GM12878 (cell line): Measurements from ENCODE around the gene DNAJC5. TPM values are rescaled to one million over a fixed set of nuclear protein-coding genes. Genes with fewer than 3 reads are reported as not detected.

Experiments
- ATAC-seq: fragments of 200-7000 bp; cut with Tn5 transposase; 3 replicates; pipeline ENCODE4 v1.9.1; 2020; ENCODE audit warnings: mild to moderate bottlenecking, moderate library complexity
- BruUV-seq: library from RNA; stranded (reverse); fragments of 400-500 nt; replicated peaks from 2 replicates; lab custom pipeline; 2021; lab: Mats Ljungman, UMichigan
- CTCF ChIA-PET: fragments of 300-600 bp; sonication (Branson Sonifier 250); formaldehyde crosslinking; extraction: SDS; loops from one replicate; lab custom pipeline; 2021; ENCODE audit warnings: inconsistent platforms; lab: Yijun Ruan, JAX
- POLR2A ChIA-PET: fragments of 350-600 bp; formaldehyde crosslinking; extraction: SDS; loops from one replicate; lab custom pipeline; 2021; ENCODE audit warnings: inconsistent platforms; lab: Charles Lee
- RAD21 ChIA-PET: fragments of 300-600 bp; sonication (Branson Sonifier 250); formaldehyde crosslinking; loops from one replicate; lab custom pipeline; 2023; ENCODE audit warnings: antibody characterized with exemption; ENCODE audit not compliant: unreplicated experiment; lab: Charles Lee
- SMC1A ChIA-PET: fragments of 300-600 bp; sonication (Branson Sonifier 250); formaldehyde crosslinking; loops from one replicate; lab custom pipeline; 2023; ENCODE audit not compliant: unreplicated experiment, uncharacterized antibody; lab: Charles Lee
- DNase-seq: peaks from one replicate; pipeline ENCODE4 v3.0.0-alpha.2; 2011; ENCODE audit warnings: low read depth, low spot score
- FAIRE-seq: peaks from 3 replicates; lab custom pipeline; 2011; peaks lifted over from hg19 to GRCh38; lab: Jason Lieb, UNC
- H2AFZ ChIP-seq: 2 replicates; pipeline ENCODE4 v1.6.0; 2011; ENCODE audit warnings: low read depth, low read length, control low read depth; ENCODE audit not compliant: control insufficient read depth
- H3K27ac ChIP-seq: 2 replicates; pipeline ENCODE4 v1.5.1; 2011; ENCODE audit warnings: control low read depth; ENCODE audit not compliant: control insufficient read depth, insufficient read depth
- H3K27me3 ChIP-seq, 2 experiments: replicated peaks in 1 of 2; 2 replicates each; pipeline versions ENCODE4 v1.6.0 to v1.6.1; 2011; ENCODE audit warnings: low read length in 1 of 2; ENCODE audit not compliant: control insufficient read depth in 2 of 2, insufficient read depth in 2 of 2
- H3K36me3 ChIP-seq, 2 experiments: 2 replicates each; pipeline ENCODE4 v1.5.1; 2011; ENCODE audit warnings: low read length in 1 of 2; ENCODE audit not compliant: control insufficient read depth in 2 of 2, insufficient read depth in 2 of 2
- H3K4me1 ChIP-seq: 2 replicates; pipeline ENCODE4 v1.6.1; 2011; ENCODE audit warnings: mild to moderate bottlenecking, low read length, moderate library complexity, mixed read lengths; ENCODE audit not compliant: control insufficient read depth, insufficient read depth
- H3K4me2 ChIP-seq: 2 replicates; pipeline ENCODE4 v1.6.0; 2011; ENCODE audit warnings: control low read depth; ENCODE audit not compliant: control insufficient read depth, insufficient read depth
- H3K4me3 ChIP-seq: fragments of 200-600 bp; sonication (generic); 2 replicates; pipeline ENCODE4 v1.5.1; 2016
- H3K79me2 ChIP-seq: 2 replicates; pipeline ENCODE4 v1.6.0; 2011; ENCODE audit warnings: low read length; ENCODE audit not compliant: control insufficient read depth, insufficient read depth
- H3K9ac ChIP-seq: 2 replicates; pipeline ENCODE4 v1.8.0; 2011; ENCODE audit warnings: low read length, control low read depth, mixed read lengths; ENCODE audit not compliant: control insufficient read depth, insufficient read depth
- H3K9me3 ChIP-seq: replicated peaks from 3 replicates; pipeline ENCODE4 v1.5.1; 2011; ENCODE audit warnings: mild to moderate bottlenecking, low read length; ENCODE audit not compliant: control insufficient read depth, insufficient read depth
- H4K20me1 ChIP-seq: 2 replicates; pipeline ENCODE4 v1.6.0; 2011; ENCODE audit not compliant: control insufficient read depth, insufficient read depth
- CUX1 ChIP-seq: IDR thresholded peaks from 2 replicates; pipeline ENCODE4 v1.6.1; 2012; ENCODE audit warnings: improper control_type of control experiment, low read depth, low read length; ENCODE audit not compliant: insufficient replicate concordance
- JUND ChIP-seq: IDR thresholded peaks from 2 replicates; pipeline ENCODE4 v1.6.1; 2012; ENCODE audit warnings: low read depth, mild to moderate bottlenecking, low read length, improper control_type of control experiment, moderate library complexity
- MEF2B ChIP-seq: fragments of 450-650 bp; IDR thresholded peaks from 2 replicates; pipeline ENCODE4 v1.6.1; 2018; ENCODE audit warnings: mild to moderate bottlenecking, moderate library complexity; ENCODE audit not compliant: partially characterized antibody, poor library complexity, severe bottlenecking
- POU2F2 ChIP-seq: IDR thresholded peaks from 3 replicates; pipeline ENCODE4 v1.6.1; 2011; ENCODE audit warnings: low read depth, mild to moderate bottlenecking, low read length, borderline replicate concordance
- RCOR1 ChIP-seq: conservative IDR thresholded peaks from 2 replicates; pipeline ENCODE4 v1.6.1; 2012; ENCODE audit warnings: low read depth, low read length, improper control_type of control experiment
- SMARCA5 ChIP-seq: fragments of 450-650 bp; IDR thresholded peaks from 2 replicates; pipeline ENCODE4 v1.6.1; 2017; ENCODE audit warnings: mild to moderate bottlenecking
- TAF1 ChIP-seq: IDR thresholded peaks from 2 replicates; pipeline ENCODE4 v1.6.1; 2011; ENCODE audit warnings: mild to moderate bottlenecking, low read depth, low read length, borderline replicate concordance
- ZNF622 ChIP-seq: fragments of 450-650 bp; IDR thresholded peaks from 2 replicates; pipeline ENCODE4 v1.6.1; 2017; ENCODE audit warnings: mild to moderate bottlenecking, inconsistent platforms
- WGBS: methylation state at CpG from one replicate; pipeline ENCODE4 v1.1.6; 2016; ENCODE audit warnings: low lambda C conversion rate; ENCODE audit not compliant: insufficient replicate concordance, insufficient coverage; ENCODE audit errors: missing lambda C conversion rate; 5-methylcytosine and 5-hydroxymethylcytosine counted together
- in situ Hi-C: fragments of 300-500 bp; cut with MboI; formaldehyde crosslinking; loops from 9 replicates; pipeline ENCODE4 v1.14.3; 2018; ENCODE audit warnings: mixed read lengths
- intact Hi-C: fragments of 100-400 bp; cut with micrococcal nuclease; formaldehyde crosslinking; loops from one replicate; pipeline ENCODE4 v1.14.2; 2022; ENCODE audit not compliant: unreplicated experiment
- polyA plus RNA-seq, 11 experiments: library from polyadenylated mRNA; depleted of rRNA in 4 of 11; unstranded in 6 of 11; stranded (reverse) in 5 of 11; fragments of >200 nt; fragmentation: Nextera tagmentation in 4 of 11; fragmentation: Illumina TruSeq in 1 of 11; extraction: Ambion mirVana in 4 of 11; extraction: Trizol in 1 of 11; gene quantifications; 1 replicate in 1 of 11; 2 replicates in 10 of 11; pipeline versions ENCODE4 v1.2.1 to v1.2.3, GENCODE V29; 2011 to 2016; ENCODE audit warnings: inconsistent platforms in 2 of 11, missing spikeins in 2 of 11, low read depth in 1 of 11
- total RNA-seq, 4 experiments: library from RNA; depleted of rRNA in 3 of 4; stranded (reverse); fragments of >200 nt in 3 of 4; fragmentation: Illumina TruSeq in 1 of 4; extraction: Trizol in 1 of 4; gene quantifications; 2 replicates each; pipeline versions ENCODE4 v1.2.1 to v1.2.3, GENCODE V29; 2013 to 2021
- TF ChIP-seq, protein P1 (sequence below): fragments of 450-650 bp; IDR thresholded peaks from 2 replicates; pipeline ENCODE4 v1.6.1; 2017; ENCODE audit warnings: mild to moderate bottlenecking, low read depth, inconsistent platforms; ENCODE audit not compliant: poor library complexity, severe bottlenecking

Gene DNAJC5
- total and polyA plus RNA-seq, 10 of the 15 experiments (the other 5 are each of a cell fraction or from before 2014, with no cell fraction given) = 0.69 to 36.8 (median 17.0) TPM

DNA sequence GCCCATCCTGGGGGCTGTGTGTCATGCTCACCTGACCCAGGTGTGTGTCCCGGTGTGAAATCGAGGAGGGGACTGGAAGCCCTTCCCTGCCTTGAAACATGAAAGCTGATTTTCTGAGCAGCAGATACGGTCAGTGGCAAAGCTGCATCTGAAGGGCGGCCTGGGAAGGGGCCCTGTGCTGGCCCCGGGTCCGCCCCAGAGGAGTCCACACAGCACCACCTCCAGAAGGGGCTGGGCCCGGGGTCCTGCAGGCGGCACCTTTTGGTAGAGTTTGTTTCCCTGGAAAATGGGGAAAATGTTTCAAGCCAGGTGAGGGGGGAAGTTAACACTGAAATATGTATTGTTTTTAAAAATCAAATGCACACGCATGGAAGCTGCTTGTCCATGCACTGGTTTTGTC lies 40.5 kb downstream of the DNAJC5 start:
- in situ Hi-C loops (no loop called here), intact Hi-C loops (no loop called here)
- DNase-seq (no peak), FAIRE-seq (no peak), ATAC-seq (no peak)
- Histone ChIP-seq H3K4me2 (no peak overlapping the region), H3K9ac (no peak overlapping the region), H3K27ac (no peak overlapping the region), H3K4me1 (no peaks in the 10 kb centered on the region), H3K4me3 (no peak overlapping the region), H4K20me1 (no peaks in the 10 kb centered on the region), H3K27me3 (no peaks in the 10 kb centered on the region), H2AFZ (no peak overlapping the region), H3K9me3 (no peaks in the 10 kb centered on the region), H3K79me2 (no peaks in the 10 kb centered on the region), H3K36me3 (peaks cover 0 to 35% of the 10 kb centered on the region in 2 experiments; a peak in 2 of 4 replicates)
- ChIA-PET RAD21 (no interaction called here), SMC1A (no interaction called here), POLR2A (no interaction called here), CTCF (no interaction called here)
- WGBS = 99% methylated on average over 9 of the region's 9 CpGs
- no peak for TF ChIP-seq JUND
- TF ChIP-seq ZNF622 = no peak
- no peak for TF ChIP-seq MEF2B
- no peak for TF ChIP-seq POU2F2
- TF ChIP-seq RCOR1 = no peak
- TF ChIP-seq, protein P1, sequence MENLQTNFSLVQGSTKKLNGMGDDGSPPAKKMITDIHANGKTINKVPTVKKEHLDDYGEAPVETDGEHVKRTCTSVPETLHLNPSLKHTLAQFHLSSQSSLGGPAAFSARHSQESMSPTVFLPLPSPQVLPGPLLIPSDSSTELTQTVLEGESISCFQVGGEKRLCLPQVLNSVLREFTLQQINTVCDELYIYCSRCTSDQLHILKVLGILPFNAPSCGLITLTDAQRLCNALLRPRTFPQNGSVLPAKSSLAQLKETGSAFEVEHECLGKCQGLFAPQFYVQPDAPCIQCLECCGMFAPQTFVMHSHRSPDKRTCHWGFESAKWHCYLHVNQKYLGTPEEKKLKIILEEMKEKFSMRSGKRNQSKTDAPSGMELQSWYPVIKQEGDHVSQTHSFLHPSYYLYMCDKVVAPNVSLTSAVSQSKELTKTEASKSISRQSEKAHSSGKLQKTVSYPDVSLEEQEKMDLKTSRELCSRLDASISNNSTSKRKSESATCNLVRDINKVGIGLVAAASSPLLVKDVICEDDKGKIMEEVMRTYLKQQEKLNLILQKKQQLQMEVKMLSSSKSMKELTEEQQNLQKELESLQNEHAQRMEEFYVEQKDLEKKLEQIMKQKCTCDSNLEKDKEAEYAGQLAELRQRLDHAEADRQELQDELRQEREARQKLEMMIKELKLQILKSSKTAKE = no peak
- TF ChIP-seq CUX1 = no peak
- TF ChIP-seq SMARCA5 = no peak
- no peak for TF ChIP-seq TAF1
- BruUV-seq = no TSS peak
